Measurements from ENCODE around the gene FAM120B.

FAM120B gene

GRCh38 chr6:170270984-170271593 is 35.5 kb upstream of the FAM120B start:
- FAIRE-seq (no peak), DNase-seq (ENCODE audit: insufficient read length, low spot score) (no peak)
- TF ChIP-seq PAX5 (IDR thresholded peaks at IDR 0.05; ENCODE audit: insufficient read depth, low read length, severe bottlenecking) (no peak), SPI1 (IDR thresholded peaks at IDR 0.05; ENCODE audit: low read depth, low read length) (no peak), TAF1 (IDR thresholded peaks at IDR 0.05; ENCODE audit: low read depth, low read length) (no peak), POLR2A (IDR thresholded peaks at IDR 0.05; ENCODE audit: low read depth, low read length) (no peak), POU2F2 (IDR thresholded peaks at IDR 0.05; ENCODE audit: low read depth, low read length) (no peak), POLR2AphosphoS5 (IDR thresholded peaks at IDR 0.05; ENCODE audit: low read depth, low read length) (no peak)

DNA sequence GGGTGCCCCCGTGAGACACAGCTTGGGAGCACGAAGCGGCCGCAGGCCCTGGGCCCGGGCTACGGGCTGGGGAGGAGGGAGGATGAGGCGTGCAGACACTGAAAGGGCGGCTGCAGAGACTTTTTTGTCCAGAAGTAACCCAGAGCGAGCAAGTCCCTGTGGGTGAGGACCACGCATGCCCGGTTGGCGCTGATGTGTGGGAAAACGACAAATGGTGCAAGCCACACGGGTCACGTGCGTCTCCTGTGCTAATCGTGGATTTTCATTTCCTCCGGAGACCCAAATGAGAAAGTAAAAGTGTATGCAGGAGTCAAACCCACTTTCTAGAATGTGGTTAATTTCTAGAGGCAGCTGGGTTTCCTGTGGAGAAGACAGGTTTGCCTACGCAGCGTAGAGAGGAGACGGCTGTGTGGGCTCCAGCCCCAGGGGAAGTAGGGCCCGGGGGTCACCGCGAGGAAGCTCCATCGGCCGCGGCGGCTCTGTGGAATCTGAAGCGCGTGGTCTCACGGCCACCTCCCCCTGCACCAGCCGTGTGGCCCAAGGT is 34.7 kb upstream of the FAM120B start:
- TF ChIP-seq SPI1 (IDR thresholded peaks at IDR 0.05; ENCODE audit: low read depth, low read length): peak; percentile 51; the same call in 1 of the 2 replicates
- no peak for TF ChIP-seq TAF1 (IDR thresholded peaks at IDR 0.05; ENCODE audit: low read depth, low read length)
- TF ChIP-seq POU2F2 (IDR thresholded peaks at IDR 0.05; ENCODE audit: low read depth, low read length): 0 out of 2 replicates have a peak, but pooled peaks have one; percentile 38
- TF ChIP-seq PAX5 (IDR thresholded peaks at IDR 0.05; ENCODE audit: insufficient read depth, low read length, severe bottlenecking): no peak
- TF ChIP-seq POLR2A (IDR thresholded peaks at IDR 0.05; ENCODE audit: low read depth, low read length): no peak
- no peak; the same call in 1 of the 2 replicates for TF ChIP-seq POLR2AphosphoS5 (IDR thresholded peaks at IDR 0.05; ENCODE audit: low read depth, low read length)
- DNase-seq (ENCODE audit: insufficient read length, low spot score) (peak; percentile 96), FAIRE-seq (peak; percentile 99)

GRCh38 chr6:170272341-170273065 is 34.1 kb upstream of the FAM120B start:
- DNase-seq (ENCODE audit: insufficient read length, low spot score) (no peak), FAIRE-seq (no peak)
- TF ChIP-seq POU2F2 (IDR thresholded peaks at IDR 0.05; ENCODE audit: low read depth, low read length) (no peak), TAF1 (IDR thresholded peaks at IDR 0.05; ENCODE audit: low read depth, low read length) (no peak), PAX5 (IDR thresholded peaks at IDR 0.05; ENCODE audit: insufficient read depth, low read length, severe bottlenecking) (no peak), SPI1 (IDR thresholded peaks at IDR 0.05; ENCODE audit: low read depth, low read length) (no peak), POLR2A (IDR thresholded peaks at IDR 0.05; ENCODE audit: low read depth, low read length) (no peak), POLR2AphosphoS5 (IDR thresholded peaks at IDR 0.05; ENCODE audit: low read depth, low read length) (no peak)

- TF ChIP-seq POLR2AphosphoS5 (IDR thresholded peaks at IDR 0.05; ENCODE audit: low read depth, low read length): no peak
- no peak for TF ChIP-seq SPI1 (IDR thresholded peaks at IDR 0.05; ENCODE audit: low read depth, low read length)
- no peak for TF ChIP-seq TAF1 (IDR thresholded peaks at IDR 0.05; ENCODE audit: low read depth, low read length)
- no peak for TF ChIP-seq POU2F2 (IDR thresholded peaks at IDR 0.05; ENCODE audit: low read depth, low read length)
- TF ChIP-seq POLR2A (IDR thresholded peaks at IDR 0.05; ENCODE audit: low read depth, low read length): no peak
- TF ChIP-seq PAX5 (IDR thresholded peaks at IDR 0.05; ENCODE audit: insufficient read depth, low read length, severe bottlenecking): no peak
- DNase-seq (ENCODE audit: insufficient read length, low spot score): no peak
- no peak for FAIRE-seq
These were observed 33.4 kb upstream of the FAM120B start for GRCh38 chr6:170273191-170273590.

DNA sequence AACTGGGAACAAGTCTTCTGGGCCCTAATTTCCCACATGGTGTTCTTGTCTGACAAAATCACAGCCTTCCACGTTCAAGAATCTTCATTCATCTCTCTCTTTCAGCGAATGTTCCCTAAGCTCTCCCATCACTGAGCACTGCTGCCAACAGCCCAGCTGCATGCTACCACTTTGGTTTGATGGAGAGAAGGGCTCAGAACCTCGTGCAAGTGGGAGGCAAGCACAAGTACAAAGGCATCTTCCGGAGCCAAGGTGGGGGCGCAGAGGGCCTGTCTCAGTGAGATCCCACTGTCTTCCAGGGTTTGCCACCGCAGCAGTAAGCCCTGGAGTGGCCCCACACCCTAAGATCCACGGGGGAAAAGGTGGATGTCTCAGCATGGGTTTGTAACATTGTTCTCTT is 32.9 kb upstream of the FAM120B start:
- TF ChIP-seq PAX5 (IDR thresholded peaks at IDR 0.05; ENCODE audit: insufficient read depth, low read length, severe bottlenecking): no peak
- TF ChIP-seq POLR2A (IDR thresholded peaks at IDR 0.05; ENCODE audit: low read depth, low read length): no peak
- no peak for TF ChIP-seq TAF1 (IDR thresholded peaks at IDR 0.05; ENCODE audit: low read depth, low read length)
- TF ChIP-seq POU2F2 (IDR thresholded peaks at IDR 0.05; ENCODE audit: low read depth, low read length): no peak
- no peak for TF ChIP-seq SPI1 (IDR thresholded peaks at IDR 0.05; ENCODE audit: low read depth, low read length)
- no peak for TF ChIP-seq POLR2AphosphoS5 (IDR thresholded peaks at IDR 0.05; ENCODE audit: low read depth, low read length)
- FAIRE-seq (no peak), DNase-seq (ENCODE audit: insufficient read length, low spot score) (no peak)

- FAIRE-seq (no peak), DNase-seq (ENCODE audit: insufficient read length, low spot score) (no peak)
- TF ChIP-seq POLR2A (IDR thresholded peaks at IDR 0.05; ENCODE audit: low read depth, low read length) (no peak), POLR2AphosphoS5 (IDR thresholded peaks at IDR 0.05; ENCODE audit: low read depth, low read length) (no peak), SPI1 (IDR thresholded peaks at IDR 0.05; ENCODE audit: low read depth, low read length) (no peak), PAX5 (IDR thresholded peaks at IDR 0.05; ENCODE audit: insufficient read depth, low read length, severe bottlenecking) (no peak), TAF1 (IDR thresholded peaks at IDR 0.05; ENCODE audit: low read depth, low read length) (no peak), POU2F2 (IDR thresholded peaks at IDR 0.05; ENCODE audit: low read depth, low read length) (no peak)
These were observed 31.6 kb upstream of the FAM120B start for GRCh38 chr6:170274713-170275560.

DNA sequence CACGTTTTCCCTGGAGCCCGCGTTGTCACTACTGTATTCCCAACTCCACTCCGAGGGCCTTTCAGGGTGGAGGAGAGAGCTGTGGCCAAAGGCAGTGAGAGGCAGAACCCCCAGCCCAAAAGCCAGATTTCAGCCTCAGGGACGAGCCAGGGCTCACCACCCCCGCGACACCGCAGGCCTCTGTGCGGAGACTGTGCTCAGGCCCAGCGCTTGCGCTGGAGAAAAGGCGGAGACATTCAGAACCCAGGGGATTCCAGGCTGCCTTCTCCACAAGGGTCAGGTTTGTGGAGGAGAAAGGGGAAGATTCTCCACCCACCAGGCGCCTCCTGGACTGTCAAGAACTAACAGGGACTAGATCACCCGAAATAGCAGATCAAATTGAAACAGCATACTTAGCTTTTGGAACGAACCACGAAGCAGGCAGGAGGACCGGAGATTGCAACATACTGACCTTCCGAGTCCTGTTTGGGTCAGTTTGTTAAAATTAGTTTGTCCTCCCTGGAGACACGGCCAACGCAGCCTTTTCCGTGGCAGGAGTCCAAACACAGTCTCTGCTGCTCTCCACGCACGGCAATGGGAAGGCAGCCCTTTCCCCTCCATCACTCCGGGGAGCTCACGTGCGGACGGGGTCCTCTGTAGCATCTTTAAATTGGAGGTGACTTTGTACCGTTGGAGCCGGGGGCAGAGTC is 30.0 kb upstream of the FAM120B start:
- FAIRE-seq (no peak), DNase-seq (ENCODE audit: insufficient read length, low spot score) (no peak)
- TF ChIP-seq POU2F2 (IDR thresholded peaks at IDR 0.05; ENCODE audit: low read depth, low read length): no peak
- TF ChIP-seq POLR2AphosphoS5 (IDR thresholded peaks at IDR 0.05; ENCODE audit: low read depth, low read length): no peak
- TF ChIP-seq PAX5 (IDR thresholded peaks at IDR 0.05; ENCODE audit: insufficient read depth, low read length, severe bottlenecking): no peak
- no peak for TF ChIP-seq POLR2A (IDR thresholded peaks at IDR 0.05; ENCODE audit: low read depth, low read length)
- TF ChIP-seq SPI1 (IDR thresholded peaks at IDR 0.05; ENCODE audit: low read depth, low read length): no peak
- TF ChIP-seq TAF1 (IDR thresholded peaks at IDR 0.05; ENCODE audit: low read depth, low read length): no peak
